Measurements from ENCODE around the gene CCNO. TPM values are rescaled to one million over a fixed set of nuclear protein-coding genes. Genes with fewer than 3 reads are reported as not detected.

The CCNO gene
- total RNA-seq, 4 donors from 2014 or later = 0.95 to 3.1 (median 2.5) TPM; not detected in 1

- Histone ChIP-seq H3K4me1 (peaks cover 0 to 38% (median 11%) of the 10 kb centered on the region in 4 donors), H3K27me3 (peaks cover 0 to 65% of the 10 kb centered on the region in 2 donors), H3K4me3 (peak overlapping the region; percentile 15 to 59 (median 48)), H3K36me3 (no peaks in the 10 kb centered on the region), H3K27ac (no peak overlapping the region), H3K9me3 (no peaks in the 10 kb centered on the region)
- peak in 2 of 3 donors; percentile 61 to 65 for DNase-seq
- TF ChIP-seq POLR2A (IDR thresholded peaks at IDR 0.05) = no peak
- peak in 4 of 6 experiments; percentile 26 to 56 (median 53) for TF ChIP-seq CTCF (IDR thresholded peaks at IDR 0.05)
Observed at GRCh38 chr5:55226027-55226933, 7.1 kb downstream of the CCNO start.

GRCh38 chr5:55225346-55225745 is 8.1 kb downstream of the CCNO start:
- H3K36me3 ChIP-seq = no peaks in the 10 kb centered on the region
- H3K4me3 ChIP-seq = no peak overlapping the region
- H3K27ac ChIP-seq = no peak overlapping the region
- no peaks in the 10 kb centered on the region for H3K9me3 ChIP-seq
- peaks cover 0 to 65% of the 10 kb centered on the region in 2 donors for H3K27me3 ChIP-seq
- peaks cover 0 to 41% (median 13%) of the 10 kb centered on the region in 4 donors for H3K4me1 ChIP-seq
- no peak for DNase-seq
- TF ChIP-seq POLR2A (IDR thresholded peaks at IDR 0.05) (no peak), CTCF (IDR thresholded peaks at IDR 0.05) (no peak)

GRCh38 chr5:55223812-55224240 is 9.6 kb downstream of the CCNO start:
- Histone ChIP-seq H3K9me3 (no peaks in the 10 kb centered on the region), H3K27ac (no peak overlapping the region), H3K4me1 (peaks cover 0 to 45% (median 13%) of the 10 kb centered on the region in 4 donors), H3K36me3 (no peaks in the 10 kb centered on the region), H3K4me3 (no peak overlapping the region), H3K27me3 (peaks cover 0 to 62% of the 10 kb centered on the region in 2 donors)
- TF ChIP-seq CTCF (IDR thresholded peaks at IDR 0.05) (no peak), POLR2A (IDR thresholded peaks at IDR 0.05) (no peak)
- DNase-seq = no peak

GRCh38 chr5:55222985-55223811 is 10.2 kb downstream of the CCNO start:
- no peak for TF ChIP-seq POLR2A (IDR thresholded peaks at IDR 0.05)
- no peak for TF ChIP-seq CTCF (IDR thresholded peaks at IDR 0.05)
- no peaks in the 10 kb centered on the region for H3K9me3 ChIP-seq

More at GRCh38 chr5:55222985-55223811, 10.2 kb downstream of the CCNO start:
- peaks cover 0 to 62% of the 10 kb centered on the region in 2 donors for H3K27me3 ChIP-seq
- H3K4me3 ChIP-seq = peak overlapping the region in 2 of 4 donors; percentile 15 to 21
- no peak for DNase-seq
- H3K36me3 ChIP-seq = no peaks in the 10 kb centered on the region
- H3K27ac ChIP-seq = no peak overlapping the region
- peaks cover 0 to 45% (median 13%) of the 10 kb centered on the region in 4 donors for H3K4me1 ChIP-seq
